Measurements from ENCODE around the gene CTIF. TPM values are rescaled to one million over a fixed set of nuclear protein-coding genes. Genes with fewer than 3 reads are reported as not detected.

Gene CTIF
- total RNA-seq, 4 donors from 2014 or later, result 29.0 to 61.5 (median 37.7) TPM

- H3K9me3 ChIP-seq, result no peaks in the 10 kb centered on the region
- no peaks in the 10 kb centered on the region for H3K27me3 ChIP-seq
- no peak overlapping the region for H3K4me3 ChIP-seq
- no peaks in the 10 kb centered on the region for H3K36me3 ChIP-seq
- WGBS, result 77% methylated on average over 10 of the region's 10 CpGs
- peaks cover 5% of the 10 kb centered on the region for H3K4me1 ChIP-seq
- TF ChIP-seq POLR2A (IDR thresholded peaks at IDR 0.05) (no peak), CTCF (IDR thresholded peaks at IDR 0.05) (no peak), EP300 (IDR thresholded peaks at IDR 0.05) (no peak), POLR2AphosphoS5 (IDR thresholded peaks at IDR 0.05) (no peak)
- no peak overlapping the region for H3K27ac ChIP-seq
- DNase-seq (ENCODE audit: low spot score in 2 of 2), result no peak
These were observed 33.7 kb downstream of the CTIF start for GRCh38 chr18:48572402-48573126.

GRCh38 chr18:48573632-48574283 is 34.9 kb downstream of the CTIF start:
- H3K9me3 ChIP-seq, result no peaks in the 10 kb centered on the region
- no peak overlapping the region for H3K27ac ChIP-seq
- H3K4me3 ChIP-seq, result no peak overlapping the region
- no peaks in the 10 kb centered on the region for H3K27me3 ChIP-seq
- WGBS, result 95% methylated on average over 14 of the region's 14 CpGs
- H3K36me3 ChIP-seq, result no peaks in the 10 kb centered on the region
- no peak for DNase-seq (ENCODE audit: low spot score in 2 of 2)
- H3K4me1 ChIP-seq, result peaks cover 5% of the 10 kb centered on the region
- no peak for TF ChIP-seq EP300 (IDR thresholded peaks at IDR 0.05)
- no peak for TF ChIP-seq POLR2A (IDR thresholded peaks at IDR 0.05)
- TF ChIP-seq CTCF (IDR thresholded peaks at IDR 0.05), result no peak
- TF ChIP-seq POLR2AphosphoS5 (IDR thresholded peaks at IDR 0.05), result no peak

- Histone ChIP-seq H3K9me3 (no peaks in the 10 kb centered on the region), H3K4me1 (peaks cover 5% of the 10 kb centered on the region), H3K4me3 (no peak overlapping the region), H3K36me3 (no peaks in the 10 kb centered on the region), H3K27ac (no peak overlapping the region), H3K27me3 (no peaks in the 10 kb centered on the region)
- 79% methylated on average over 11 of the region's 11 CpGs for WGBS
- DNase-seq (ENCODE audit: low spot score in 2 of 2), result no peak
- no peak for TF ChIP-seq POLR2A (IDR thresholded peaks at IDR 0.05)
- no peak for TF ChIP-seq EP300 (IDR thresholded peaks at IDR 0.05)
These were observed 36.0 kb downstream of the CTIF start for GRCh38 chr18:48574667-48575300.

GRCh38 chr18:48575301-48575657 is 36.4 kb downstream of the CTIF start:
- no peaks in the 10 kb centered on the region for H3K9me3 ChIP-seq
- no peak for TF ChIP-seq EP300 (IDR thresholded peaks at IDR 0.05)
- TF ChIP-seq POLR2A (IDR thresholded peaks at IDR 0.05), result no peak
- no peak for TF ChIP-seq POLR2AphosphoS5 (IDR thresholded peaks at IDR 0.05)
- no peak for TF ChIP-seq CTCF (IDR thresholded peaks at IDR 0.05)
- no peak overlapping the region for H3K27ac ChIP-seq
- WGBS, result 52% methylated on average over 8 of the region's 8 CpGs
- no peak overlapping the region for H3K4me3 ChIP-seq
- DNase-seq (ENCODE audit: low spot score in 2 of 2), result no peak
- no peaks in the 10 kb centered on the region for H3K36me3 ChIP-seq
- H3K27me3 ChIP-seq, result no peaks in the 10 kb centered on the region
- peaks cover 5% of the 10 kb centered on the region for H3K4me1 ChIP-seq

- no peaks in the 10 kb centered on the region for H3K9me3 ChIP-seq
- 69% methylated on average over 16 of the region's 24 CpGs for WGBS
- no peak overlapping the region for H3K27ac ChIP-seq
- DNase-seq (ENCODE audit: low spot score in 2 of 2), result no peak
- H3K36me3 ChIP-seq, result no peaks in the 10 kb centered on the region
- no peak overlapping the region for H3K4me3 ChIP-seq
- H3K27me3 ChIP-seq, result no peaks in the 10 kb centered on the region
- peaks cover 10% of the 10 kb centered on the region for H3K4me1 ChIP-seq
- TF ChIP-seq CTCF (IDR thresholded peaks at IDR 0.05), result no peak
These were observed 37.0 kb downstream of the CTIF start for GRCh38 chr18:48575658-48576456.
